Activated T-cell treated with anti-CD3 and anti-CD28 coated beads for 24 hours (primary cell): Measurements from ENCODE around the gene ARHGAP42.
"Not testable (repeated sequence)": the region's sequence is repeated elsewhere in the genome, so short reads cannot be mapped to it uniquely, and the experiment has no call there.

Experiments used
- DNase-seq: peaks from one replicate; pipeline ENCODE4 v3.0.0-alpha.2; 2020; ENCODE audit warnings: low read depth

Gene ARHGAP42

DNA sequence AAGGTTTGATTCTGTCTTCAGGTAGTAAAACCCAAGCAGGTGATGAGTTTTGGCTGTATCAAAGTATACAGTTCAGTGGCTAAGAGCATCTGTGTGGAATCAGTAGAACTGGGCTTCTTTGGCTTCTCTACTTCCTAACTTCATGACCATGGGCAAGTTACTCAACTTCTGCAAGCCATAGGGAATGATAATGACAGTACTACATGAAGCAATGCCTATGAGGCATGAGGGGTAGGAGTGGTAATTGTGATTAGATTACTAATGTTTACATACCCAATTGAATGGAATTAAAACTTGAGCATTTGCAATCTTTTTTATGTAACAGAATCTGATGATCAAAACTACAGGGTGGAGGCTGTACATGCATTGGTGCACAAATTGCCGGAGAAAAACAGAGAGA, 278.3 kb downstream of the ARHGAP42 start:
- no peak for DNase-seq

DNA sequence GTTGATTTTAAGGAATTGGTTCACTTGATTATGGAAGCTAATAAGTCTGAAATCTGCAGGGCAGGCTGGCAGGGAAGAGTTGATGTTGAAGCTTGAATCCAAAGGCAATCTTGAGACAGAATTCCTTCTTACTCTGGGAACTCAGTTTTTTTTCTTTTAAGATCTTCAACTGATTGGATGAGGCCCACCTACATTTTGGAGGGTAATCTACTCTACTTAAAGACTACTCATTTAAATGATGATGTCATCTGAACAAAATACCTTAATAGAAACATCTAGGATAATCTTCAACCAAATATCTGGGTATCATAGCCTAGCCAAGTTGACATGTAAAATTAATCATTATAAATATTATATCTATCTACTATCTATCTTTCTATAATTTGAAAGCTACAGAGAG, 279.3 kb downstream of the ARHGAP42 start:
- no peak for DNase-seq

DNA sequence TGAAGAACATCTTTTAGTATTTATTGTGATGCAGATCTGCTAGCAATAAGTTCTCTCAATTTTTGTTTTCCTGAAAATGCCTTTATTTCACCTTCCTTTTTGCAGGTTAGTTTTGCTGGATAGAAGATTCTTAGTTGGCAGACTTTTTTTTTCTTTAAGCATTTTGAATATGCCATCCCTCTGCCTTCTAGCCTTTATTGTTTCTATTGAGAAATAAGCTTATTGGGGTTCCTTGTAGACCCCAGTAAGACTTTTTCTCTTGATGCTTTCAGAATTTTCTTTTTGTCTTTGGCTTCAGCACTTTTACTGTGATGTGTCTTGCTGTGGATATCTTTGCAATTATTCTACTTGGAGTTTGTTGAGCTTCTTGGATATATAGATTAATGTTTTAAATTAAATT, 281.9 kb downstream of the ARHGAP42 start:
- no peak for DNase-seq

DNA sequence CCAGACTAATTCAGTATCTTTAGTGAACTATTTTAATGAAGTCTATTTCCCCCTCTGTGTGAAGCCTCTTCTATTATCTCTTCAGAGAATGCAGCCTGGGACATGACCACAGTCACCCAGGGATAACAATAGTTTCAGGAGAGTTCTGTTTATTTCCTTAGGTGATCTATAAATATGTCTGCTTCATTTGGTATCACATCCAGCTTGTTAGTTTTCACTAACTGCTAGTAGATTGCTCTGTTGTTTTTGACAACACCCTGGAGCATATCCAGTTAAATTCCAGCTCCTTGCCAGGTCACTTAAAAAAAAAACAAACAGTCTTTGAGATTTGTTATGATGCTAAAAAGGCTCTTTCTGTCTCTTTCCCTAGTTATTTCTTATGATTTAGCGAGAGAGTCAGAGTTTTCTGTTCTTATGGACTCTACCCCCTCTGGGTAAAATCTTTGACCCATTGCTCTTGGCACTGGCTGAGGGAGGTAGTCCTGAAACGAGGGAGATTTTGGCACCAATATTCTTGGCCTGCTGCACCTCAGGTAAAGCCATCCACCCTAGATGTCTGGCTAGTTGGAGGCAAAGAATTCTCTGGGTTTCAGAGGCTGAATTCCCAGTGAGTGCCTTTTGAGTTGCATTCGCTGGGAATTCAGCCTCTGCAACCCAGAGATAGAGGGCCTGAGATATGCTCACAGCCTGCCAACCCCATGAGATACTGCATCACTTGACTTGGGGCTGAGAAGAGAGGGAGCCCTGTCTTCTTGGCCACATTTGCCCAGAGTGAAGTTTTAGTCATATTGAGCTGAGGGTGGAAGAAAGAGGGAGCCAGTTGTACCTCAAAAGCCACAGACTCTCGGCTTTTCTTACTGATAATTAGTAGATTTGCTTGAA, 283.4 kb downstream of the ARHGAP42 start:
- no peak for DNase-seq

DNA sequence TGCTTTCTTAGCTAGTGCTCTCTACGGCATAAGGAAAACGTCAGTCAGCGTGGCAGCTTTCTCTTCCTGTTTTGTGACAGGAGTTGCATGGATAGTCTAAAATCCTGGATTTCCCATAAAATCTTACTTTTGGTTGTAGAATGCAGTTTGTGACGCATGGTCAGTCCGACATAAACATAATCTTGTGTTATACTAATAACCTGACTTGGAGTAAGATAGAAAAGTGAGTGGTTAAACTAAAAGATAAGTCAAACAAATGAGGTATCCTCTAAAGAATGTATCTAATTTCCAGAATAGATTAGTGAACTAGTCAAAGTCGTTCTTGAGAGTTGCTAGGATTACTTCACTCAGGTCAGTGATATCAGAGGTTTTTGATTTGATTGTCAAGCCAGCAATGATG, 285.0 kb downstream of the ARHGAP42 start:
- no peak for DNase-seq

DNA sequence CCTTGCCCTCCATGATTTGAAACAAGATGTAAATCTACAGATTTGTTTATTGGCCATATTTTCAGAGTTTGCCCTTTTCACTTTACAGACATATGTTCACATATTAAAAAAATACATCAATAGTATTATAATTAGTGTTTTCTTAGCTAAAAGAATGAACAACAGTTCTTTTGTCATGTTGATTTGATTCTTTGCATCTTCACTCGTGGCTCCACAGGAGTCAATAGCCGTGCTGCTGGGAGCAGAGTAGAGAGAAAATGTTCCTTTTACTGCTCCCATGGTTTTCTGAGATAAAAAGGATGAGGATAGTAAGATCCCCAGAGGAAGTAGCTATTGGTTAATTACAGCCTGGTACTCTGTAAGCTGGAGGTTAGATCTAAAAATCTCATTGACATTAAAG, 291.4 kb downstream of the ARHGAP42 start:
- no peak for DNase-seq

DNA sequence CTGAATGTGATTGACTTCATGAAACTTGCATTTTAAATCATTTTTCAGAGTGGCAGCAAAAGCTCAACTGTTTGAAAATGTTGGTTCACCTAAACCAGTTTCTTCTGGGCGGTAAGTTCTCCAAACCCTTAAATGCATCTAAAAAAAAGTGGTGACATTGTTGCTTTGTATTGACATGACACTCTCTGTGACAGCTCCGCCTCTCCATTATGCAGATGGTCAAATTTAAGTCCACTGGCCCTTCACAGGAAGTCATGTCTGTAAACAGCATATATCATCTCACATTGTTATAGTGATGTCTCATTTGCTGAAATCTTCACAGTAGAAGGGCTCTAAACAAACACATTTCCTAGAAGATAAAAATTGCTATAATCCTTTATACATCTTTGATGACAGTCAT, 291.9 kb downstream of the ARHGAP42 start:
- no peak for DNase-seq

DNA sequence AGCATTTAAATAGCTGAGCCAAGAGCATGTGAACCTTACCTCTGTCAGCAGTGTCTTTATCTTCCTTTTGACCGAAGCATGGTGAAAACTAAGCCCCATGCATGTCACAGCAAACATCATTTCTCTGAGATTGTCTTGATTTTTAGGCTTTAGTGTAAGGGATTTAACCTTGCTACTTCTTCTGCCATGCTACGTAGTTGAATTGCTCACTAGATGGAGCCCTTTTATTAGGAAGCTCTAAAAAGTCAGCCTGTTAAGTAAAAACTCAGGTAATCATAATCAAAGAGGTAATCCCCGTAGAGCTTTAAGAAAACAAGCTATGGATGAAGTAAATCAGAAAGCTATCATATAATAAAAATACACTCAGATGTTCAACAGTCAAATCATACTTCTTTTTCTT, 293.1 kb downstream of the ARHGAP42 start:
- no peak for DNase-seq

DNA sequence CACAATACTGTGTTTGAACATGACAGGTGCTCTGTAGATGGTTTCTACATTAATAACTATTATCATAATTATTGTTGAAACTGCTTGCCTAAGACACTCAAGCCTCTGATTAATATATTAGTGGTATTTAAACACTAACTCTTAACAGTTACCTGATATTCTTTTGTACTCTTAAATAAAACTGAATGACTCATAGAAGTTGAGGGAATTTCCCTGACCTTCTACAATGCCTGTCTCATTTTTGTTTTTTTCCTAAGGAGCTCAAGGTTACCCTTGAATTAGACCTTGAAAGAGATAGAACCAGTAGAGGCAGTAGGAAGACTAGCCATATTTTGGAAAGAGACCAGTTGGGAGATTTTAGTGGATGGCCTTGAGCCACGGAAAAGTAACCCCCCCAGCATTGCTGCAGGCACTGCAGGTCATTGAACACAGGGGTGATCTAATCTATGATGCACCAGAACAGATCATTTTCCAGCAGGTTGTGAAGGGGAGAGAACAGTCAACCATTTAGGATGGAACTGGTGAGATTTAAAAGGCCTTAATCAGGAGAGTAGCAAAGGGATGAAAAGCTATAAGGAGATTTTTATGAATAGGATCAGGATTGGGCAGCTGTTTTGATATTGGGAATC, 294.2 kb downstream of the ARHGAP42 start:
- no peak for DNase-seq

DNA sequence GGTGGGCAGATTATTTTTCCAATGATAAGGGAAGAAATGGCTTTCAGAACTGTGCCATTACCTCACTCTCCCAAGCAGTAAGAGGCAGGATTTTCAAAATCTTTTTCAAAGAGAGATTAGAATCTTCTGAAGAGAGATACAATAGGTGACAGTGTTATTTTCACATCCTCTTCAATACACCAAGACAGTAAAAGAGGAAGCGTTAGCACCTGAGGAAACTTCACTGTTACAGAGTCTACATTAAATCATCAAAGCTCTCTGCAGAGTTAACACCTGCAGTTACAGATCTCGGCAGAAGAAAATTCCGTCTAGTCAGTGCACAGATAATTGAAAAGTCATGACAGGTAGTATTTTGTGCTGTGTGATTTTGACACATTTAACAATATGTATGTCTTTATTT, 297.6 kb downstream of the ARHGAP42 start:
- DNase-seq: no peak

DNA sequence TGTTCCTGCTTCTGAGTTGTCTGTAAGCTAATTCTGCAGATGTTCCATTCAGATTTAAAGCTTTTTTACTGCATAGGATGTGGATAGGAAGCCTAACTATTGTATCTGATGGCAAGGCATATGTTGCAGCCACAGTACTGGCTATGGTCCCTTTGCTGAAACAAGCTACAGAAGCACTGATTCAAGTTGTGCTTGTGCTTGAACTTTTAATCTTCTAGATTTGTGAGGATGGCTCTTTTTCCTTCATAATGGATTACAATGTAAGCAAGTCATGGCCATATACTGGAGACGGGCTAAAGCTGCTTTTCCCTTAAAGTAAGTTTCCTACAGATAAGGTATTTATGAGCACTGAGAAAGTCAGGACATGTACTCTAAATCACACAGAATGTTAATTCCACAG, 303.8 kb downstream of the ARHGAP42 start:
- no peak for DNase-seq

DNA sequence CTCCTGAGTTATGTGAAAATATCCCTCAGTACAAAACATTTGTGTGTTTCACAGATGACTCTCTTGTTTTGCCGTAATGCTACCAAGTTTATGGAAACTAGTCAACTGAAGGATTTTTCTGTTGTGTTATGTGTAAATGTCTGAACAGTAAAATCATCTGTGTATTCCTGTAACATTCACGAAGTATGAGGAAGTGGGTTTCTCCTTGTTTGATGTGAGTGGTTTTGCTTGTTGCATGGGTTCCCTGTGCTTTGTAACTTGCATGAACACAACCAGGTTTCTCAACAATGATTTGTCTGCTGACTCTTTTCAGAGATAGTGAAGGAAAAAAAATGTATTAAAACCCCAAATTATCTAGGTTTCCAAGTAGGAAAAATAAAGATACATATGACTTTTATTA, 304.5 kb downstream of the ARHGAP42 start:
- DNase-seq: no peak

DNA sequence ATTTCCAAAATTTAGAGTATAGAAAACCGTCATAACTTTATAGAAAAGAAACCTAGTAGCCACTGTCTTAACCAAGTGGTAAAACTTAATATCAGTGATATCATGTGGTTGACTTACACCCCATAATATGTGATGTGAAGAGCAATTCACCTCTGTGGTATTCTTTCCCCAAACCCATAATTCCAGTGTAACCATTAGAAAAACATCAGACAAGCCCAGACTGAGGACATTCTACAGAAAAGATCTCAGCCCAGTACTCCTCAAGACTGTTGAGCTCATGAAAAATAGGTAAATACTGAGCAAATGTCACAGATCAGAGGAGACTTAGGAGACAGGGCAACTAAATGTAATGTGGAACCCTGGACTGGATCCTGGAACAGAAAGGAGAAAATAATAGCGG, 307.9 kb downstream of the ARHGAP42 start:
- DNase-seq: no peak

DNA sequence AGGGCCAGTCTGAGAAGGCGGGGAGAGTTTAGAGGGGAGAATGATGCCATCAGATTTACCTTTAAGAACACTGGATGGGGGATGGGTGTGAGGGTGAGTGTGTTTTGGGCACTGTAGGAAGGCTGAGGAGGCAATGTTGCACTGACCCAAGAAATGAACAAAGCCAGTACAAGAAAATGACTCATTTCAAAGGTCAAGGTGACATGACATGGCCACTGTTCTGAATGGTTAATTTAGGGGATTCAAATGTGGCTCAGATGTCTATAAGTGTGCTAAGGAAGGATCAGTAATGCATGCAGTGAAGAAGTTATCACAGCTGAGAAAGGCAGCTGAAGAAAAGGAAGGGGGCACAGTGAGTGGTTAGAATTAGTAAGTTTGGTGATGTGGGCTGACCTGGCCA, 312.7 kb downstream of the ARHGAP42 start:
- DNase-seq: no peak

DNA sequence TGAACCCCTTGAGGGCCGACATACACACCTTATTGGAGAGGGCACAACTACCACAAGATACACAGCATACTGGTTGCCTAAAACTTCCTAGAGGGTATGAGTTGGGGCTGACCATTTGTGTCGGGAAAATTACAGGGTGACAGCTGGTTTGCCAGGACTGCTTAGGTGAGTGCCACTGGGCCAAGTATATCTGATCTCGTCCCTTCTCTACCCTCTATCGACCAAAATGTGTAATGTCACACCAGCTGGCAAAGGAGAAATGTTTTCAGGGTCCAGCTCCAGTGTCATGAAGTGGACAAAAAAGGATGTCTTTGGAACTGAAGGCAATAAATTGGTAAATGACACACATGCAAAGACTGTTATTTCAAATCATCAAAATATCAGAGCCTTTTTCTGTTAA, 316.4 kb downstream of the ARHGAP42 start:
- DNase-seq: no peak

DNA sequence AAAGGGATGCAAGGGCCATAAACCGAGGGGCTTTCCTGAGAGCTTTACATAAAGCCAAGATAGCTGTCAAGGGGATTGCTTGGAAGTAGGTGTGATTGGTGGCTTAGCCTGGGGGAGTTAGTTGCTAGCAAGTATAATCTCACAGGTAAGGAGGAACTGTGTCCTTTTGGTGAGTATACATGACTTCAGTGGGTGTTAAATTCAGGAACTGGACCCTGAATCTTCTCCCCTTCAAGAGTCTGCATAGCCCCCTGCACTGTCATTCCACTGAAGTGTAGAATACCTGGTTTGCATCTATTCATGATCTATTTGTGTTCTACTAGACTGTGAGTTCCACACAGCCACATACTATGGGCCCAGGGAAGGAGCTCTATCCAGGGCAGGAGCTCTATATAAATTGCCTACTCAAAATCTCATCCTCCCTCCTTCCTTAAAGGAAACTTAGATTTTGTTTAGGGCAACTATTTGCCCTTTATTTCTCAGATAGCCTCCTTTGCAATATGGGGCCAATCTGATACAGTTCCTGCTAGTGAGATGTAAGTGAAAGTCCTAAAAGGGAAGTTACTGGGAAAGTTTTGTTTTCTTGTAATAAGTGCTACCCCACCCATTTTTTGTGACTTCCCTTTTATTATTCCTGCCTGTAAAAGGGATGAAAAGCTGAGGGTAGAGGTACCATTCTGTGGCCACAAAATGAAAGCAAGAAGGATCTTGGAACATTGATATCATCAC, 322.0 kb downstream of the ARHGAP42 start:
- DNase-seq: no peak

DNA sequence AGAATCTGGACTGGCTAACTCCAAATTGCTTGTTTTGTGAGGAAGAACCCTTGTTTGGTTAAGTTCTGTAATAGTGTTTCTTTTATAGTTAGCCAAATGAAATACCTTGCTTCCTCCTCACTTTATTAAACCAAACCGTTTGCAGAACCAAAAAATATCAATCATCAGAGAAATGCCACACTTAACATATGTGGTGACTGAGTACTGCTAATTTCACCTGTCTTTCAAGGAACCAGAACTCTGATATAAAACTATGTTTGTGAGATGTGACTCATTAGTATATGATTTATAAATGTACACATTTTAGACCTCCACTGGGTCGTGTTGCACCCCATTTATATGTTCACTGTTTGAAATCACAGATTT, 322.6 kb downstream of the ARHGAP42 start:
- no peak for DNase-seq

DNA sequence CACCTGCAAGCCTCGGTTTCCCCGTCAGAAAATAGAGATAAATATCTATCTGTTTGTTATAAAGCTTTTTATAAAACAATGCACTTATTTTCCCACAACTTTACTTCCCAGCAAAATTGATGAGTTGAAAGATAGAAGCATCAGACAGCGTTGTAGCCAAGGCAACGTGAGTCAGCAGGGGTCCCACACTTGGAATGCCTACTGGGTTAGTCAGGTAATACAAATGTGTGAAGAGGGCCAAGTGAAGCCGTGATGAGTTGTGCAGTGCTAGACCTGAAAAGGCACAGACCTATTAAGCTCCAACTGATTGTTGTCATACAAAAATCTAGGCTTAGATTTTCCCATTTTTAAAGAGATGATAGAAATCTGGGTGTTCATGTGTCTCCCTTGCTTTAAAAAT, 323.8 kb downstream of the ARHGAP42 start:
- DNase-seq: no peak

DNA sequence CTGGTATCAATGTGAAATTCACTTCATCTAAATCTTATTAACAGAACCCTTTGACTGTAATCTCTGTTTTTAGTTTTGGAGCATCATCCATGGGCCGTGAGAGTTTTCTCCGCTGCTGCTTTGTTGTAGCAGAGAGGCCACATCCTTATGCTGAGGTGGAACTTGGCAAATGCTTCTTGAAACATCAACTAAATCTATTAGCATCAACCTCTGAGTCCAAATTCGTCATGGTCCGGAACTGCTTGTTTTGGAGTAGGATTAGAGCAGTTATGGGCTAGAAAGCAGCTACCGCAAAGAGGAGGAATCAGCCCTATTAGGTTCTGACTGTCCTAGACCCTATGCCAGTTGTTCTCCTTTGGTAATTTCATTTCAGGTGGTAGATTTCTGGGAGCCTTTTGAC, 324.8 kb downstream of the ARHGAP42 start:
- no peak for DNase-seq

DNA sequence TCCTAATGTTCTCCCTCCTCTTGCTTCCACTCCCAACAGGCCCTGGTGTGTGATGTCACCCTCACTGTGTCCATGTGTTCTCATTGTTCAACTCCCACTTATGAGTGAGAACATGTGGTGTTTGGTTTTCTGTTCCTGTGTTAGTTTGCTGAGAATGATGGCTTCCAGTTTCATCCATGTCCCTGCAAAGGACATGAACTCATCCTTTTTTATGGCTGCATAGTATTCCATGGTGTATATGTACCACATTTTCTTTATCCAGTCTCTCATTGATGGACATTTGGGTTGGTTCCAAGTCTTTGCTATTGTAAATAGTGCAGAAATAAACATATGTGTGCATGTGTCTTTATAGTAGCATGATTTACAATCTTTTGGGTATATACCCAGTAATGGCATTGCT, 326.6 kb downstream of the ARHGAP42 start:
- DNase-seq: not testable (repeated sequence)

DNA sequence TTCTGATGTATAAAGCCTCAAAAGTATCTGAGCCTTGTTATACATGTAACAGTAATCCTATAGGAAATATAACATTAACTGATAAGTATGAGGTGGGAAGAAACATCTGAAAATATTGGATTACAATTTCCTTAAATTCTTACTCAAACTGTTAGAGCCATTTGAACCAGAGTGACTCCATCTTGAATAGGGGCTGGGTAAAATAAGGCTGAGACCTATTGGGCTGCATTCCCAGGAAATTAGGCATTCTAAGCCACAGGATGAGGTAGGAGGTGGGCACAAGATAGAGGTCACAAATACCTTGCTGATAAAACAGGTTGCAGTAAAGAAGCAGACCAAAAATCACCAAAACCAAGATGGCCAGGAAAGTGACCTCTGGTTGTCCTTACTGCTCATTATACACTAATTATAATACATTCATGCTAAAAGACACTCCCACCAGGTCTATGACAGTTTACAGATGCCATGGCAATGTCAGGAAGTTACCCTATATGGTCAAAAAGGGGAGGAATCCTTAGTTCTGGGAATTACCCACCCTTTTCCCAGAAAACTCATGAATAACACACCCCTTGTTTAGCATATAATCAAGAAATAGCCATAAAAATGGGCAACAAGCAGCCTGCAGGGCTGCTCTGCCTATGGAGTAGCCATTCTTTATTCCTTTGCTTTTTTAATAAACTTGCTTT, 327.7 kb downstream of the ARHGAP42 start:
- no peak for DNase-seq

DNA sequence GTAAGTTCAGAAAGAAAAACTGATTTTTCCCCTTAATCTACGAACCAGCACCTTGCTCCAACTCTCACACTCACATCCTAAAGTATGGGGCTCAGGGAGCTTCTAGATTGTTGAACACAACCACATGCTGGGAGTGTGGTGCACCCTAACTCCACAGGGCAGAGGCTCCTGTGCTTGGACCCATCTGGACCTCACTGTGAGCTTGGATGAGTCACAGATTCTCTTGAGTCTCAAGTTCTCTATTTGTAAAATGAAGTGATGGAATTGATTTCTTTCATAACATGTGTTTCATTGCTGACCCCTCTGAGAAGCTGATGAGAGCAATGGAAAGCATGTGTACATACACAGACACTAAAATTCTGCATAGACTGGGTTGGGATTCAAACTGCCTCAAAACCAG, 332.8 kb downstream of the ARHGAP42 start:
- no peak for DNase-seq

DNA sequence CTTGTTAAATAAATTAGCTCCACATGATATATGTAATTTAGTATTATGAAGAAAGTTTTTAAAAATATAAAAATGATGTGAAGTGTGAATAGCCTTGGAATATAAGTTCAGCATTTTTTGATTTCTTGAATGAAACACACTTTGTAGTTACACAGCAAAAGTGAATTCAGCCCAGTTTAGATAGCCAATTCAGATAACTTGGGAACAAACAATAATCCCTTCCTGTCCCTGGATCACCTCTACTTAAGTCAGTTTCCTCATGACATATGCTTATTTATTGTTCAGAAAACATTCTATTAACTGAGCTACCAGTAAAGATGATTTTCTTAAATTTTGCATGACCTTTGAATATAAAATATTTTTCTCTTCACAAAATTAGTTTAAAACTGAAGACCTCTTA, 335.2 kb downstream of the ARHGAP42 start:
- DNase-seq: no peak
